Fibroblast of lung (primary cell): Measurements from ENCODE around the gene SEMA6A. TPM values are rescaled to one million over a fixed set of nuclear protein-coding genes. Genes with fewer than 3 reads are reported as not detected.

Source experiments
- DNase-seq, 2 donors: peaks; one replicate each; pipeline versions ENCODE4 v3.0.0 to v3.0.0-alpha.2; 2010; ENCODE audit warnings: low read depth in 2 of 2
- H2AFZ ChIP-seq: 2 replicates; pipeline ENCODE4 v1.5.1; 2012; ENCODE audit warnings: low read length, control low read depth, inconsistent platforms
- H3K27ac ChIP-seq: 2 replicates; pipeline ENCODE4 v1.5.1; 2011; ENCODE audit warnings: low read length, control low read depth; ENCODE audit not compliant: insufficient read depth
- H3K27me3 ChIP-seq: 2 replicates; pipeline ENCODE4 v1.5.1; 2011; ENCODE audit warnings: mild to moderate bottlenecking, low read length; ENCODE audit not compliant: control insufficient read depth, insufficient read depth
- H3K36me3 ChIP-seq: 2 replicates; pipeline ENCODE4 v1.5.1; 2011; ENCODE audit warnings: low read length; ENCODE audit not compliant: control insufficient read depth, insufficient read depth
- H3K4me1 ChIP-seq: 2 replicates; pipeline ENCODE4 v1.5.1; 2011; ENCODE audit warnings: low read length; ENCODE audit not compliant: control insufficient read depth, insufficient read depth; ENCODE audit errors: extremely low read depth
- H3K4me2 ChIP-seq: 2 replicates; pipeline ENCODE4 v1.5.1; 2011; ENCODE audit warnings: low read length, control low read depth; ENCODE audit not compliant: insufficient read depth; ENCODE audit errors: extremely low read depth
- H3K4me3 ChIP-seq, 4 experiments: fragments of 200-600 bp in 1 of 4; sonication (generic) in 1 of 4; replicated peaks in 1 of 4; 2 replicates each; pipeline ENCODE4 v1.5.1; 2011 to 2016; ENCODE audit warnings: low read length in 4 of 4, low read depth in 3 of 4, mild to moderate bottlenecking in 3 of 4, control low read depth in 2 of 4, inconsistent platforms in 1 of 4, mixed read lengths in 1 of 4; ENCODE audit not compliant: insufficient read depth in 1 of 4; ENCODE audit errors: control extremely low read depth in 1 of 4
- H3K79me2 ChIP-seq: 2 replicates; pipeline ENCODE4 v1.5.1; 2012; ENCODE audit warnings: mild to moderate bottlenecking, low read length, inconsistent platforms; ENCODE audit not compliant: control insufficient read depth, insufficient read depth
- H3K9ac ChIP-seq: 2 replicates; pipeline ENCODE4 v1.5.1; 2011; ENCODE audit warnings: mild to moderate bottlenecking, low read length, control low read depth; ENCODE audit not compliant: insufficient read depth
- H3K9me3 ChIP-seq: 2 replicates; pipeline ENCODE4 v1.5.1; 2012; ENCODE audit warnings: low read depth, low read length; ENCODE audit not compliant: control insufficient read depth, insufficient read depth
- H4K20me1 ChIP-seq: 2 replicates; pipeline ENCODE4 v1.5.1; 2011; ENCODE audit warnings: low read length; ENCODE audit not compliant: control insufficient read depth, insufficient read depth; ENCODE audit errors: extremely low read depth
- CTCF ChIP-seq, 2 donors: IDR thresholded peaks in 1 of 2; conservative IDR thresholded peaks in 1 of 2; 1 replicate in 1 of 2; 2 replicates in 1 of 2; pipeline ENCODE4 v1.5.1; 2011 to 2012; ENCODE audit warnings: low read length in 2 of 2, control low read depth in 1 of 2, inconsistent platforms in 1 of 2, low read depth in 1 of 2, mild to moderate bottlenecking in 1 of 2
- EZH2 ChIP-seq: IDR thresholded peaks from 2 replicates; pipeline ENCODE4 v1.5.1; 2012; ENCODE audit warnings: low read length, control low read depth, mild to moderate bottlenecking; ENCODE audit errors: missing control alignments
- polyA plus RNA-seq, 2 donors: library from polyadenylated mRNA; depleted of rRNA in 1 of 2; stranded (reverse) in 1 of 2; unstranded in 1 of 2; fragments of >200 nt; gene quantifications; 2 replicates each; pipeline ENCODE4 v1.2.1, GENCODE V29; 2011 to 2012; ENCODE audit warnings: missing spikeins in 1 of 2
- total RNA-seq: library from RNA; depleted of rRNA; stranded (reverse); fragments of >200 nt; gene quantifications from 2 replicates; pipeline ENCODE4 v1.2.1, GENCODE V29; 2014

Gene SEMA6A
- total and polyA plus RNA-seq, 2 donors (not counting 1 experiment from before 2014, with no cell fraction given) = 0.17 to 0.22 TPM

DNA sequence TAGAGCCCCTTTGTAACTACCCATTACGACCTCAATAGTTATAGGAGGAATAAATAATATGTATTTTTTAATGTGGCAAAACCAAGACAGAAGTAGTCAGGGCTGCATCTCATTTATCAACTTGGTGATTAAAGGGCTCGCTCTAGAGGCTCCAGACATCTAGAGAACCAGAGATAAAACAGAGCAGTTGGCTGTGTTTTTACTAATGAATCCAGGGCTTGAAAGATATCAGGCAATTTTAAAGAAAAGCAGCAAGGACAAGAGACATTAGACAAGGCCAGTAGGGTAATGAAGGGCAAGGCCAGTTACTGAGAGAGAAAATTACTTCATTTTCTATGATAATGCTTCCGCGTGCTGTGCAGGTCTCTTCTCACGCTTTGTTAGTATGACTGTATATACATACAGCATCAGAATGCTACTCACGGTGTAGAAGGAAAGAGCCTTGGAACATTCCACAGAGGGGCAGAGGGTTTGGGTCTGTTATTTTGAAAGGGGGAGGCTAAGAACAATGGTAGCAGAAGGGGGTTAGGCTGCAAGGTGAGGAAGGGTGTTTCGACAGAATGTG lies 110.4 kb downstream of the SEMA6A start:
- Histone ChIP-seq H3K79me2 (no peaks in the 10 kb centered on the region), H3K4me3 (no peak overlapping the region), H3K4me2 (no peak overlapping the region), H3K36me3 (no peaks in the 10 kb centered on the region), H3K9ac (no peak overlapping the region), H2AFZ (no peak overlapping the region), H4K20me1 (no peaks in the 10 kb centered on the region), H3K27me3 (no peaks in the 10 kb centered on the region), H3K9me3 (no peaks in the 10 kb centered on the region), H3K4me1 (no peaks in the 10 kb centered on the region), H3K27ac (no peak overlapping the region)
- TF ChIP-seq EZH2 (no peak), CTCF (conservative IDR thresholded peaks at IDR 0.05 in 1 of 2, IDR thresholded peaks at IDR 0.05 in 1 of 2; ENCODE audit: low read depth in 1 of 2, low read length in 2 of 2) (no peak)
- no peak for DNase-seq

DNA sequence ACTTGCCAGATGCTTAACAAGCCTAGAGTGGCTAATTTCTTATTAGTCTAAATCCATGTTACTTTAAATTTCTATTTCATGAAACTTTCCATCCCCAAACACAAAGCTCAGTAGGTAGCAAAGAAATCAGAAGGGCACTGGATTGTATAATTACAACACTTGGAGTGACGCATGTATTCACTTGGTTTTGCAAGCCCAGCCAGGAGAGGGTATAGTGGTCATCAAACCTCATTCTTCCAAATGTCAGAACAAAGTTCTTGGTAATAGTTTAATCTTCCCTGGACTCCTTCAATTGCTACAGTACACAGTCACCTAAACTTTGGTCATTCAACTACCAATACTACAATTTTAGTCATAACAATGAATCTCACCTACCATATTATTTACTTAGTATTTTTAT lies 112.1 kb downstream of the SEMA6A start:
- H3K27me3 ChIP-seq = no peaks in the 10 kb centered on the region
- H3K27ac ChIP-seq = no peak overlapping the region
- no peaks in the 10 kb centered on the region for H3K79me2 ChIP-seq
- H2AFZ ChIP-seq = no peak overlapping the region
- DNase-seq = no peak
- no peak overlapping the region for H3K4me3 ChIP-seq
- no peak overlapping the region for H3K9ac ChIP-seq
- no peaks in the 10 kb centered on the region for H3K9me3 ChIP-seq
- no peak for TF ChIP-seq EZH2
- no peak for TF ChIP-seq CTCF (conservative IDR thresholded peaks at IDR 0.05 in 1 of 2, IDR thresholded peaks at IDR 0.05 in 1 of 2; ENCODE audit: low read depth in 1 of 2, low read length in 2 of 2)
- no peaks in the 10 kb centered on the region for H4K20me1 ChIP-seq
- no peak overlapping the region for H3K4me2 ChIP-seq
- H3K4me1 ChIP-seq = no peaks in the 10 kb centered on the region
- no peaks in the 10 kb centered on the region for H3K36me3 ChIP-seq

GRCh38 chr5:116459301-116459700 lies 115.3 kb downstream of the SEMA6A start:
- no peak overlapping the region for H2AFZ ChIP-seq
- no peaks in the 10 kb centered on the region for H3K36me3 ChIP-seq
- H3K79me2 ChIP-seq = no peaks in the 10 kb centered on the region
- no peaks in the 10 kb centered on the region for H3K27me3 ChIP-seq
- TF ChIP-seq EZH2 = no peak
- TF ChIP-seq CTCF (conservative IDR thresholded peaks at IDR 0.05 in 1 of 2, IDR thresholded peaks at IDR 0.05 in 1 of 2; ENCODE audit: low read depth in 1 of 2, low read length in 2 of 2) = no peak
- peaks cover 3% of the 10 kb centered on the region for H3K4me1 ChIP-seq
- DNase-seq = no peak
- no peak overlapping the region for H3K4me3 ChIP-seq
- no peak overlapping the region for H3K9ac ChIP-seq
- H3K4me2 ChIP-seq = no peak overlapping the region
- no peak overlapping the region for H3K27ac ChIP-seq
- no peaks in the 10 kb centered on the region for H4K20me1 ChIP-seq
- H3K9me3 ChIP-seq = no peaks in the 10 kb centered on the region
